Mesendoderm (in vitro differentiated cells): Measurements from ENCODE around the gene PJA1. TPM values are rescaled to one million over a fixed set of nuclear protein-coding genes. Genes with fewer than 3 reads are reported as not detected.

Experiments
- DNase-seq: peaks from one replicate; pipeline ENCODE4 v3.0.0; 2013
- H2AK5ac ChIP-seq: 2 replicates; pipeline ENCODE4 v1.6.1; 2013; ENCODE audit warnings: low read length, inconsistent platforms
- H2BK120ac ChIP-seq: 2 replicates; pipeline ENCODE4 v1.6.1; 2013; ENCODE audit warnings: low read depth, mild to moderate bottlenecking, low read length, moderate library complexity, mixed read lengths
- H2BK15ac ChIP-seq: replicated peaks from 2 replicates; pipeline ENCODE4 v1.6.1; 2013; ENCODE audit warnings: low read depth, mild to moderate bottlenecking, moderate library complexity
- H2BK5ac ChIP-seq: 2 replicates; pipeline ENCODE4 v1.6.1; 2013; ENCODE audit warnings: low read length, inconsistent platforms
- H3K18ac ChIP-seq: 2 replicates; pipeline ENCODE4 v1.6.1; 2013; ENCODE audit warnings: mild to moderate bottlenecking, low read length, mixed read lengths
- H3K23ac ChIP-seq: one replicate; pipeline ENCODE4 v1.6.1; 2013; ENCODE audit warnings: low read length
- H3K27ac ChIP-seq: 2 replicates; pipeline ENCODE4 v1.5.1; 2013; ENCODE audit warnings: low read depth, mild to moderate bottlenecking, inconsistent platforms, low read length, moderate library complexity
- H3K27me3 ChIP-seq: 2 replicates; pipeline ENCODE4 v1.6.1; 2013; ENCODE audit warnings: low read length, control low read depth, mild to moderate bottlenecking, inconsistent platforms; ENCODE audit not compliant: insufficient read depth, poor library complexity
- H3K36me3 ChIP-seq: 2 replicates; pipeline ENCODE4 v1.6.1; 2013; ENCODE audit warnings: low read length, inconsistent platforms; ENCODE audit not compliant: control insufficient read depth, insufficient read depth
- H3K4ac ChIP-seq: one replicate; pipeline ENCODE4 v1.6.1; 2013; ENCODE audit warnings: low read depth, mild to moderate bottlenecking, low read length, moderate library complexity
- H3K4me1 ChIP-seq: 2 replicates; pipeline ENCODE4 v1.6.1; 2013; ENCODE audit warnings: low read depth, low read length, inconsistent platforms; ENCODE audit not compliant: control insufficient read depth
- H3K4me2 ChIP-seq: 2 replicates; pipeline ENCODE4 v1.6.1; 2013; ENCODE audit warnings: low read length
- H3K4me3 ChIP-seq: 2 replicates; pipeline ENCODE4 v1.5.1; 2013; ENCODE audit warnings: mild to moderate bottlenecking, low read length
- H3K56ac ChIP-seq: one replicate; pipeline ENCODE4 v1.6.1; 2013; ENCODE audit warnings: low read length
- H3K79me1 ChIP-seq: 2 replicates; pipeline ENCODE4 v1.6.1; 2013; ENCODE audit warnings: low read length, inconsistent platforms
- H3K79me2 ChIP-seq: 2 replicates; pipeline ENCODE4 v1.6.1; 2013; ENCODE audit warnings: mild to moderate bottlenecking, low read length; ENCODE audit not compliant: control insufficient read depth, insufficient read depth
- H3K9ac ChIP-seq: 2 replicates; pipeline ENCODE4 v1.6.1; 2013; ENCODE audit warnings: low read length, inconsistent platforms
- H4K5ac ChIP-seq: one replicate; pipeline ENCODE4 v1.6.1; 2013; ENCODE audit warnings: low read length
- H4K8ac ChIP-seq: one replicate; pipeline ENCODE4 v1.6.1; 2013; ENCODE audit warnings: low read depth, mild to moderate bottlenecking, control low read depth, low read length, moderate library complexity
- WGBS: extraction: QIAGEN DNeasy Blood & Tissue Kit; methylation state at CpG from one replicate; pipeline ENCODE4 v1.1.7; 2013; ENCODE audit warnings: low lambda C conversion rate, missing lambda C conversion rate; ENCODE audit not compliant: insufficient coverage; ENCODE audit errors: extremely low coverage; 5-methylcytosine and 5-hydroxymethylcytosine counted together
- polyA plus RNA-seq, 2 experiments: library from polyadenylated mRNA; stranded (reverse); fragments of 200-250 nt; gene quantifications; one replicate each; pipeline ENCODE4 v1.2.3, GENCODE V29; 2013

The PJA1 gene
- 40.2 TPM for polyA plus RNA-seq (2013, experiment 1 of 2)
- polyA plus RNA-seq (2013, experiment 2 of 2), result 43.1 TPM

DNA sequence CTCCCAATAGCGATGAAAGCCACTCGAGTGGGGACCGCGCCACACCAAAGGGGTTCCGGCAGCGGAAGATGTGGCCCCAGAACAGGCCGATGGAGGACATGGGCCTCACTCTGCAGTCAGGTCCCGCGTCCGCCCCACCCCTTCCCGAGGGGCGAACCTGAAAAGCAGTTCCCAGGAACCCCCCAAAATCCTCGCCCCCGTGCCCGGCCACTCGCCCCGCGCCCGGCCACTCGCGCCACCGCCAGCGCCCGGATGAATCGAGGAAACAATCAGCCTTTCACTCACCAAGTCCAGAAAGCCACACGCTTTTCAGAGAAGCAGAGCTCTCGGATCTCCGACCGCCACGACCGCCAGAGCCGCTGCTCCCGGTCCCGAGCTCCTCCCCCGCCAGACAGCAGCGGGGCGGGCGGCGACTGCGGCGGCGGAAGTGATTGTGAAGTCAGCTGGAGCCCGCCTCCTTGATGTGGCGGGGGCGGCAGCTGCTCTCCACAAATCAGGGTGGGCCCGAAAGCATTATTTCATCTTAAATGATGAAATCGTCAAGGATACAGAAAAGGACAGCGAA is at the start of gene PJA1:
Gene PJA1 (minus strand): TSS at position 367 of the 565 bp plus-strand sequence. CDS start 2,380 bp downstream, outside the sequence.
- no peak within 1 kb of the TSS for H2BK5ac ChIP-seq
- H3K18ac ChIP-seq, result peak within 1 kb of the TSS; percentile 82
- H3K4me1 ChIP-seq, result no peaks in the 10 kb centered on the region
- peak within 1 kb of the TSS; percentile 80 for H3K9ac ChIP-seq
- peak within 1 kb of the TSS; percentile 88 for H3K56ac ChIP-seq
- H3K79me1 ChIP-seq, result no peaks in the 10 kb centered on the region
- peak within 1 kb of the TSS; percentile 45 for H3K27ac ChIP-seq
- DNase-seq, result peak; percentile 75
- no peaks in the 10 kb centered on the region for H3K36me3 ChIP-seq
- no peaks in the 10 kb centered on the region for H3K27me3 ChIP-seq
- H3K23ac ChIP-seq, result no peak within 1 kb of the TSS
- no CpG with 5 or more reads among the region's 48 CpGs for WGBS
- H3K4me3 ChIP-seq, result peak within 1 kb of the TSS; percentile 64
- H4K8ac ChIP-seq, result no peak within 1 kb of the TSS
- peak within 1 kb of the TSS; percentile 38 for H3K4me2 ChIP-seq
- H2AK5ac ChIP-seq, result no peak within 1 kb of the TSS
- H4K5ac ChIP-seq, result no peak within 1 kb of the TSS
- no peak within 1 kb of the TSS for H3K4ac ChIP-seq
- H3K79me2 ChIP-seq, result no peaks in the 10 kb centered on the region
- H2BK120ac ChIP-seq, result no peak within 1 kb of the TSS
- H2BK15ac ChIP-seq, result no peak within 1 kb of the TSS

GRCh38 chrX:69214463-69214862 is 49.2 kb upstream of the PJA1 start:
- Histone ChIP-seq H2AK5ac (no peak overlapping the region), H2BK120ac (no peak overlapping the region), H3K27ac (no peak overlapping the region), H4K5ac (no peak overlapping the region), H3K23ac (no peak overlapping the region), H4K8ac (no peak overlapping the region), H3K79me1 (no peaks in the 10 kb centered on the region), H3K4ac (no peak overlapping the region), H3K27me3 (no peaks in the 10 kb centered on the region), H3K79me2 (no peaks in the 10 kb centered on the region), H3K56ac (no peak overlapping the region), H2BK5ac (no peak overlapping the region), H3K4me3 (no peak overlapping the region), H3K18ac (no peak overlapping the region), H3K4me1 (no peaks in the 10 kb centered on the region), H2BK15ac (no peak overlapping the region), H3K36me3 (no peaks in the 10 kb centered on the region), H3K9ac (no peak overlapping the region), H3K4me2 (no peak overlapping the region)
- no peak for DNase-seq
- WGBS, result no CpG with 5 or more reads among the region's 5 CpGs

- no peak overlapping the region for H4K5ac ChIP-seq
- H2AK5ac ChIP-seq, result no peak overlapping the region
- no peaks in the 10 kb centered on the region for H3K36me3 ChIP-seq
- no peak overlapping the region for H3K4me3 ChIP-seq
- no peak overlapping the region for H3K9ac ChIP-seq
- WGBS, result no CpG with 5 or more reads among the region's 2 CpGs
- no peak overlapping the region for H3K18ac ChIP-seq
- H2BK120ac ChIP-seq, result no peak overlapping the region
- H3K23ac ChIP-seq, result no peak overlapping the region
- no peak overlapping the region for H2BK5ac ChIP-seq
- no peak overlapping the region for H3K4me2 ChIP-seq
- H3K27ac ChIP-seq, result no peak overlapping the region
- H3K4me1 ChIP-seq, result no peaks in the 10 kb centered on the region
- H2BK15ac ChIP-seq, result no peak overlapping the region
- H3K79me1 ChIP-seq, result no peaks in the 10 kb centered on the region
- DNase-seq, result no peak
- H3K4ac ChIP-seq, result no peak overlapping the region
- H3K79me2 ChIP-seq, result no peaks in the 10 kb centered on the region
- H3K56ac ChIP-seq, result no peak overlapping the region
- H3K27me3 ChIP-seq, result no peaks in the 10 kb centered on the region
- H4K8ac ChIP-seq, result no peak overlapping the region
Observed at GRCh38 chrX:69211701-69212100, 46.4 kb upstream of the PJA1 start.

DNA sequence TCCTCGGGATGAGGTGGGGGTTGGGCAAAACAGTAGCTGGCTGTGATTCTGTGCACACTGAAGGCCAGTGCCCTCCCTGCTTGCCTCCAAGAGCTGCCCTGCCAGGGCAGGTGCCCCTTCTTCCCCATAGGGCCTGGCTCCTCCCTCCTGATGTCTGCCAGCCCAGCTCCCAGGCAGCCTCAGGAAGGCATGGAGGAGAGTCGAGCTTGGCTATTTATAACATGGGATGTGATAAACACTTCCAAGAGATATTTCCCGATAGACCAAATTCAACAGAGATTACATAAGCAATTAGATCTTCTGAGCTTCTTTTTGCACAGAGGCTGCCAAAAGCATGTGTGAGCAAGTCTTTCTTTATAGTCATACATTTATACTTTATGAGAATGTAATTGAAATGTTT is 45.3 kb upstream of the PJA1 start:
- no peak overlapping the region for H3K27ac ChIP-seq
- no CpG with 5 or more reads among the region's 3 CpGs for WGBS
- no peak overlapping the region for H2AK5ac ChIP-seq
- no peaks in the 10 kb centered on the region for H3K79me1 ChIP-seq
- H4K5ac ChIP-seq, result no peak overlapping the region
- no peak overlapping the region for H3K4ac ChIP-seq
- H2BK120ac ChIP-seq, result no peak overlapping the region
- H2BK5ac ChIP-seq, result no peak overlapping the region
- no peak overlapping the region for H3K18ac ChIP-seq
- no peaks in the 10 kb centered on the region for H3K27me3 ChIP-seq
- H3K9ac ChIP-seq, result no peak overlapping the region
- H3K79me2 ChIP-seq, result no peaks in the 10 kb centered on the region
- H3K4me1 ChIP-seq, result no peaks in the 10 kb centered on the region
- no peak overlapping the region for H3K4me3 ChIP-seq
- H2BK15ac ChIP-seq, result no peak overlapping the region
- H3K36me3 ChIP-seq, result no peaks in the 10 kb centered on the region
- no peak overlapping the region for H3K4me2 ChIP-seq
- DNase-seq, result no peak
- H3K56ac ChIP-seq, result no peak overlapping the region
- no peak overlapping the region for H3K23ac ChIP-seq
- H4K8ac ChIP-seq, result no peak overlapping the region

DNA sequence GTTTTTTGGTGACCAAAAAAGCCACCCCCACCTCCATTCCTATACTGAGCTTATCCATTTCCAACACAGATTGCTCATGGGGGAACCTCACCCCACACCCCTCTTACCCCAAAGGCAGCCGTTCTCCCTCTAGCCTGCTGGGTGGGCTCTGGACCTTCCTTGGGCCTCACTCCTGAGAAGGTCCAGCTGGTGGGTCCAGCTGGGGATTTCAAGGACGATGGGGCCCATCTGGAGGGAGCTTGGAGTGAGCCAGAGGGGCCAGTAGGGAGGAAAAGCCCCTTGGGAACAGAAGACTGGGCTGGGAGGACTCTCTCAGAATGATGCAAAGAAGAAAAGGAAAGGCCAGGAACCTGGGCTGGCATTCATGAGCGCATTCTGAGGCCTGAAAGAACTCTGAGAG is 42.0 kb upstream of the PJA1 start:
- no peaks in the 10 kb centered on the region for H3K79me2 ChIP-seq
- H4K5ac ChIP-seq, result no peak overlapping the region
- no peaks in the 10 kb centered on the region for H3K4me1 ChIP-seq
- no CpG with 5 or more reads among the region's 3 CpGs for WGBS
- no peak overlapping the region for H2BK5ac ChIP-seq
- no peak for DNase-seq
- H3K18ac ChIP-seq, result no peak overlapping the region
- H2BK120ac ChIP-seq, result no peak overlapping the region
- H3K27ac ChIP-seq, result no peak overlapping the region
- no peak overlapping the region for H3K9ac ChIP-seq
- no peak overlapping the region for H2AK5ac ChIP-seq
- no peak overlapping the region for H3K4me3 ChIP-seq
- H3K56ac ChIP-seq, result no peak overlapping the region
- no peak overlapping the region for H3K4me2 ChIP-seq
- no peak overlapping the region for H2BK15ac ChIP-seq
- H3K4ac ChIP-seq, result no peak overlapping the region
- no peaks in the 10 kb centered on the region for H3K36me3 ChIP-seq
- H3K27me3 ChIP-seq, result no peaks in the 10 kb centered on the region
- H3K23ac ChIP-seq, result no peak overlapping the region
- no peaks in the 10 kb centered on the region for H3K79me1 ChIP-seq
- H4K8ac ChIP-seq, result no peak overlapping the region

DNA sequence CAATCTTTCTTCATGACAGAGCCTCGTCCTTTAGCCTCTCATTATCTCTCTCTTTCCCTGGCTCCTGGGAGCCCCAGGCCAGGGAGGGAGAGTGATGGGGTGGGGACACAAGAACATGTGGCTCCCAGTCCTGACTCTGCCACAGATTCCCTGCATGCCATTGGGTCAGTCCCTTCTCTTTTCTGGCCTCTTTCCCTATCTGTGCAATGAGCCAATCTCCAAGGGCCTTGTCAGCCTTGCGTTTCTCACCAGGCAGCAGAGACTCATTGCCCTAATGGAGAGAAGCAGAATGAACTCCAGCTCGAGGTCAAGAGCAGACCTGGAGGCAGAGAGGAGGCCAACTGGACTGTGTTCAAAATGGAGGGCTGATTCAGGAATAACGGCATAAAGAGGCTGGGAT is 38.4 kb upstream of the PJA1 start:
- H4K8ac ChIP-seq, result no peak overlapping the region
- H3K18ac ChIP-seq, result no peak overlapping the region
- H2BK120ac ChIP-seq, result no peak overlapping the region
- H3K23ac ChIP-seq, result no peak overlapping the region
- H2AK5ac ChIP-seq, result no peak overlapping the region
- no peak overlapping the region for H2BK5ac ChIP-seq
- H3K4me3 ChIP-seq, result no peak overlapping the region
- H2BK15ac ChIP-seq, result no peak overlapping the region
- H3K79me2 ChIP-seq, result no peaks in the 10 kb centered on the region
- no peaks in the 10 kb centered on the region for H3K4me1 ChIP-seq
- H3K4me2 ChIP-seq, result no peak overlapping the region
- H3K27ac ChIP-seq, result no peak overlapping the region
- H3K79me1 ChIP-seq, result no peaks in the 10 kb centered on the region
- H3K4ac ChIP-seq, result no peak overlapping the region
- H3K36me3 ChIP-seq, result no peaks in the 10 kb centered on the region
- no peaks in the 10 kb centered on the region for H3K27me3 ChIP-seq
- H4K5ac ChIP-seq, result no peak overlapping the region
- H3K56ac ChIP-seq, result no peak overlapping the region
- DNase-seq, result no peak
- WGBS, result no CpG with 5 or more reads among the region's 4 CpGs
- H3K9ac ChIP-seq, result no peak overlapping the region
